Measurements from ENCODE around the gene MCOLN3.

- TF ChIP-seq CTCF (IDR thresholded peaks at IDR 0.05; ENCODE audit: low read depth, low read length, missing input control) (no peak), RAD21 (IDR thresholded peaks at IDR 0.05) (no peak), REST (IDR thresholded peaks at IDR 0.05) (no peak), ZBTB33 (IDR thresholded peaks at IDR 0.05) (no peak), YY1 (IDR thresholded peaks at IDR 0.05) (no peak), GABPA (IDR thresholded peaks at IDR 0.05 in 1 of 2, conservative IDR thresholded peaks at IDR 0.05 in 1 of 2) (no peak), MAX (IDR thresholded peaks at IDR 0.05) (no peak), TAF1 (conservative IDR thresholded peaks at IDR 0.05) (no peak)
- TF ChIP-seq, protein P1, sequence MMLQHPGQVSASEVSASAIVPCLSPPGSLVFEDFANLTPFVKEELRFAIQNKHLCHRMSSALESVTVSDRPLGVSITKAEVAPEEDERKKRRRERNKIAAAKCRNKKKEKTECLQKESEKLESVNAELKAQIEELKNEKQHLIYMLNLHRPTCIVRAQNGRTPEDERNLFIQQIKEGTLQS (IDR thresholded peaks at IDR 0.05) = no peak
Measured at GRCh38 chr1:85019994-85020393, 28.3 kb downstream of the MCOLN3 start.
